Measurements from ENCODE around the gene SLC5A2.
"Not testable (repeated sequence)": the region's sequence is repeated elsewhere in the genome, so short reads cannot be mapped to it uniquely, and the experiment has no call there.

Gene SLC5A2

DNA sequence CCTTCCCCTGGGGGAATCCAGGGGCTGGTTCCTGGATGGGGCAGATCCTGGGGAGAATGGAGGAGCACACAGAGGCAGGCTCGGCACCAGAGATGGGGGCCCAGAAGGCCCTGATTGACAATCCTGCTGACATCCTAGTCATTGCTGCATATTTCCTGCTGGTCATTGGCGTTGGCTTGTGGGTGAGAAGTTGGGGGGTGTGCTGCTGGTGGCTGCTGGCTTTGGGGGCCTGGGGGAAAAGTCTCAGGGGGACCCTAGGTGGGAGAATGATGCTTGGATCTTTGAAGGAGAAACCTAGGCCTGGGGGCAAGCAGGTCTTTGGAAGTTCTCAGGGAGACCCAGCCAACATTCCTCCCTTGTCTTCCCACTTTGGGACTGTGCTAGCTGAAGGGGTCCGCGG is at the start of gene SLC5A2:
TSS of gene SLC5A2 (plus strand) at position 43 of the 400 bp plus-strand sequence. CDS start at position 57, 14 bp downstream.
- no peak for DNase-seq

DNA sequence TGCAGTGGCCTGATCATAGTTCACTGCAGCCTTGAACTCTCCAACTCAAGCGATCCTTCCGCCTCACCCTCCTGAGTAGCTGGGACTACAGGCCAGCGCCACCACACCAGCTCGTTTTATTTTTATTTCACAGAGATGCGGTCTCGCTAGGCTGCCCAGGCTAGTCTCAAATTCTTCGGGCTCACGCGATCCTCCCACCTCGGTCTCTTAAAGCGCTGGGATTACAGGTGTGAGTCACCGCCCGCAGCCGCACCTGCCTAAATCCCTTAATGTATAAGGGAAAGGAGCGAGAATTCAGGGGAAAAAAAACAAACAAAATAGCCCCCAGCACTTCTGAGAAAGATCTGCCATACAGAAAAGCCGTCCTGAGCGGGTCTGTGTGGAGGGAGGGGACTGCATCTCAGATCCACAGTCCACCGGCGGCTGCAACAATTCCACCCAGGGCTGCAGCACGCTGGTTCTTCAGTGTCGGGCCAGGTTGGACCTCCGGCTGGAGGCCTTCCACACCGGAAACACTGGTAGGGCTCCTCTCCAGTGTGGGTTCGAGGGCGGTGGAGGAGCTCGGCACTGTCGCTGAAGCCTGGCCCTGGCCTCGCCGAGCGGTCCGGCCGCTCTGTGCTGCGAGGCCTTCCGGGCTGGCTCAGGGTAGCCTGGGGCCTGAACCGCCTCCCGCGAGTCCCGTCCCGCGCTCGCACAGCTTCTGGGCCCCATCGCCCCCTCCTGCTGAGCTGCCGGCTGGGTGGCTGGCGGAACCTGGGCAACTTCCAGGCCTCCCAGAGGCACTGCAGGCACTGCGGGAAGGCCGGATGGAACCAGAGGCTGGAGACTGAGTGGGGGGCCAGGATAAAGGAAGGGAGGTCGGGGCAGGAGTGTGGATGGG is 47.3 kb upstream of the SLC5A2 start:
- no peak for DNase-seq

GRCh38 chr16:31436221-31437045 is 46.5 kb upstream of the SLC5A2 start:
- DNase-seq: no peak

DNA sequence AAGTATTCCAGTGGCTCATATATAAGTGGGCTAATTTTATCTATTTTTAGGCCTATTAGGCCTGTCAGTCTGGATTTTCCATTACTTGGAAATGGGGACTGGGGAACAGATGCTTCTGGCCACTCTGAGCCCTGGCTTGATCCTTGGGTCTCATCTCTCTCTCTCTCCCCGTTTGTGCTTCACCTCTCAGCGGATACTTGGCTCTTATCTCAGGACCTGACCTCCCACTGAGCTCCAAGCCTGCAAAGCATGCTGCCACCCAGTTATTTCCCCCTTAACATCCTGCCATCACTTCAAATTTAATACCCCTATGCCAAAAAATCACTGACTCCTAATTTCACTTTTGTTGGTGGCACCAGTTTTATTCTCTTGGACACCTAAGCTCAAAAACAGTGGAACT is 44.5 kb upstream of the SLC5A2 start:
- DNase-seq: no peak

DNA sequence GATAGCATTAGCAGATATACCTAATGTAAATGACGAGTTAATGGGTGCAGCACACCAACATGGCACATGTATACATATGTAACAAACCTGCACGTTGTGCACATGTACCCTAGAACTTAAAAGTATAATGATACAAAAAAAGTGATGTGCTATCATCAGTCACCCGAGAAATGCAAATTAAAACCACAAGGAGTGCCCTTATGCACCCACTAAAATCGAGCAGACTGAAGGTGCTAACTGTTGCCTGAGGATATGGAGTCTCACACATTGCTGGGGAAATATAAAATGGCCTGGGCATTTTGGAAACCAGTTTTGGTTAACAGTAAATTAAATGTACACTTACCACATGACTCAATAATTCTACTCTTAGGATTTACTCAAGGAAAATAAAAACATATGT is 43.9 kb upstream of the SLC5A2 start:
- DNase-seq: not testable (repeated sequence)

DNA sequence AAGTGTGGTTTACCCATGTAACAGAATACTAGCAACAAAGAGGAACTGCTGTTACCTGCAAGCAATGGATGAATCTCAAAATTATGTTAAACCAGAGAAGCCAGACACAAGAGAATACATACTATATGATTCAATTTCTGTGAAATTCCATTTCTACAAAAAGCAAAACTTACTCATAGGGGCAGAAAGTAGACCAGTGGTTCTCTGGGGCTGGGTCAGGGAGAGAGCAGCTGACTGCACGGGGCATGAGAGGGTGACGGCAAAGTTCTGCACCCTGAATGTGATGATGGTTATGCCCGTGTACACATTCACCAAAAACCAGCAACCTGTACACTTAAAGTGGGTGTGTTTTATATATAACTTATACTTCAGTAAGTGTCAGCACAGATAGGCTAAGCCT is 43.4 kb upstream of the SLC5A2 start:
- no peak for DNase-seq

- DNase-seq: no peak
These were observed 42.3 kb upstream of the SLC5A2 start for GRCh38 chr16:31440516-31441184.

GRCh38 chr16:31441956-31442355 is 41.0 kb upstream of the SLC5A2 start:
- DNase-seq: no peak

DNA sequence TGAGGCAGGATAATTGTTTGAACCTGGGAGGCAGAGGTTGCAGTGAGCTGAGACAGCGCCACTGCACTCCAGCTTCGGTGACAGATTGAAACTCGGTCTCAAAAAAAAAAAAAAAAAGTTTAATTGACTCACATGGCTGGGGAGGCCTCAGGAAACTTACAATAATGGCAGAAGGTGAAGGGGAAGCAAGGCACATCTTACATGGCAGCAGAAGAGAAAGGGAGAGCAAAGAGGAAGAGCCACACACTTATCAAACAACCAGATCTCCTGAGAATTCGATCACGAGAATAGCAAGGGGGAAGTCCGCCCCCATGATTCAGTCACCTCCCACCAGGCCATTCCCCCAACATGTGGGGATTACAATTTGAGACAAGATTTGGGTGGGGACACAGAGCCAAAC is 37.0 kb upstream of the SLC5A2 start:
- DNase-seq: not testable (repeated sequence)

- DNase-seq: no peak
These were observed 31.7 kb upstream of the SLC5A2 start for GRCh38 chr16:31451201-31451600.

GRCh38 chr16:31451681-31452351 is 31.1 kb upstream of the SLC5A2 start:
- DNase-seq: peak; percentile 83

- DNase-seq: no peak
These were observed 30.3 kb upstream of the SLC5A2 start for GRCh38 chr16:31452631-31453106.

DNA sequence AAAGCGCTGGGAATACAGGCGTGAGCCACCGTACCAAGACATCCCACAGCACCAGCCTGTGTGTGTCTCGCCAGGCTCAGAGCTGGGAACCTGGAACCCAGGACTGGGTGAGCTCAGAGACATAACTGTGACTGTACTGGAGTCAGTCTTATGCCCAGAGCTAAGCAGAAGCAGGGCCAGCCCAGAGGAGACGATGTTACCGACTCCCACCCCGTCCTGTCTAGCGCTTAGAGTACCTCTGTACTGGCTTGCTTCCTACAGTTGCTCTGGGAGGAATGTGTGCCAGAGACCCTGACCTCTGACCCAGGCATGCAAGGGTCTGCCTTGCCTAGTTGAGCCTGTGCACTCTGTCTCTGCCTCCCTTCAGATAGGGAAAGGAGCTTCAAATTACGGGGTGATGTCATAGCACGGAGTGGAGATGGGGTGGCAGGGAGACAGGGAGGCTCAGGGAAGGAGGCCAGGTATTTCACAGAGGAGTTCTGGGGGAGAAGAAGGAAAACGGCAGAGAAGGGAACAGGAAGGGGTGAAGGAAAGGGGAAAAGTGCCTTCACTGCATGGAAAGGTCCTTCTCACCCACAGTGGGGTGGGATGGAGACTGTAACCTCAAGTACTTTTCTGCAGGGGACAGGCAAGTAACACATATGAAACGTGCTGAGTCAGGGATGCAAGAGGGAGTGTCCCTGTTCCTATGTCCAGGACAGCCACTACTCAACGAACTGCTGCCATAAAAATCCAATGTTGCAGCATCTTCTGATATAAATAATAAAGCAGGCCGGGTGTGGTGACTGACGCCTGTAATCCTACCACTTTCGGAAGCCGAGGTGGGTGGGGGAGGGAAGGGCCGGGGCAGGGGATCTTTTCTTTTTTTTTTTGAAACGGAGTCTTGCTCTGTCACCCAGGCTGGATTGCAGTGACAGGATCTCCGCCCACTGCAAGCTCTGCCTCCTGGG is 29.4 kb upstream of the SLC5A2 start:
- peak; percentile 38 for DNase-seq

DNA sequence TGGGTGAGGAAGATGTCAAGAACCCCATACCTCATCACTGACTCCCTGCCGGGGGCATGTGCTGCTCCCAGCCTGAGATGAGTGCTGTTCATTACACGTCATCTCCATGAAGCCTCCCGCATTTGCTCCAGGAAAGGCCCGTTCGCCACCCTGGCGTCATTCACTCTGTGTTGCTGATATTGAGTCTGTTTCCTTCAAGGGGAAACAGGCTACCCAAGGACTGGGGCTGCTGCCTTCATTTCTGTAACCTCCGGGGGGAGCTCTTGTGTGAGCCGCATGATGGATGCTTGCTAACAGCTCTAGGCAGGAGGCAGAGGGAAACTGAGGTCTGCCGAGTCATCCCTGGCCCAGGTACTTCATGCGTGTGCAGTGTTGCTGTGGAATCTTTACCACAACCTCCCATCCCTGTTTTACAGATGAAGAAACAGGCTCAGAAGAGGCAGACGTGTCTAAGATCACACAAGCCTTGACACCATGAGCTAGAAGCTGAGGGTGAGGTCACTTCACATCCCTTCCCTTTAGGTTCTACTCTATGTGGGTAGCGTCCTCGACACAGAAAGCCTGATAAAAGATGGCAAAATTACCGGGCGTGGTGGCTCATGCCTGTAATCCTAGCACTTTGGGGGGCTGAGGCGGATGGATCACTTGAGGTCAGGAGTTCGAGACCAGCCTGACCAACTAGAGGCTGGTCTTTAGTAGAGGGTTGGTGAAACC is 27.2 kb upstream of the SLC5A2 start:
- DNase-seq: no peak

- no peak for DNase-seq
These were observed 25.9 kb upstream of the SLC5A2 start for GRCh38 chr16:31456988-31457360.

GRCh38 chr16:31458073-31458843 is 24.7 kb upstream of the SLC5A2 start:
- DNase-seq: peak; percentile 94

DNA sequence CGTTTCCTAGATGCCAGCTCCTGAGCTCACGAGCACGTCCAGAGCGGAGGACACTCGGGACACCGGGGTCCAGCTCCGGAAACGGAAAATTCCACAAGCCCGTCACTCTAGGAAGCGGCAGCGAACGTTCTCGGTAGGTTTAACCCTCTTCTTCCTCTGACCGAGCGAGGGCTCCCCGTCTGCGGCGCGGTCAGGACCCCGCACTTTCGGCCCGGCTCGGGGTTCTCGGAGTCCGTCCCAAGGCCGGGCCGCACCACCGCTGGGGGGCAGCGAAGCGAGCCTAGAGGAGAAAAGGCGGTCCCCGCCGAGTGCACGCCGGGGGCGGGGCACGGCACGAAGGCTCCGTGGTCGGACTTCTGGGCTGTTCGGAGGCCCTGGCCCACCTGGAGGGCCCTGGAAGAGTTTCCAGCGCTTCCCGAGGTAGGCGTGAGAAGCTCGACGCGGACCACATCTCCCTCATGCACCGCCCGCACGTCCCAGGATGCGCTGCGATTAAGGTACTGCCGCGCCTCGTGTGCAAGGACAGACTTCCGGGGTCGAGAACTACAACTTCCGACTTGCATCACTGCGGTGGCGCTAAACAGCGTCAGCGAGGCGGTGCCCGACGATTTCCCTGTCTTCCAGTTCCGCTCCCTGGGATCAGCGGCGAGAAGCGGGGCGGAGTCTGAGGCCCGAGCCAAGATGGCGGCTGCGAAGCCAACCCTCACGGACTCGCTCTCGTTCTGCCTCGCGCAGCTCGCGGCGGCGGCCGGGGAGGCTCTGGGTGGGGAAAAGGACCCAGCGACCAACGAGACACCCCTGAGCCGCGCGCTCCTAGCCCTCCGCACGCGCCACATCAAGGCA is 23.9 kb upstream of the SLC5A2 start, which contains the start of gene ARMC5:
TSS of gene ARMC5 (plus strand) at position 658 of the 843 bp plus-strand sequence. CDS start at position 682, 24 bp downstream.
- DNase-seq: peak; percentile 99

DNA sequence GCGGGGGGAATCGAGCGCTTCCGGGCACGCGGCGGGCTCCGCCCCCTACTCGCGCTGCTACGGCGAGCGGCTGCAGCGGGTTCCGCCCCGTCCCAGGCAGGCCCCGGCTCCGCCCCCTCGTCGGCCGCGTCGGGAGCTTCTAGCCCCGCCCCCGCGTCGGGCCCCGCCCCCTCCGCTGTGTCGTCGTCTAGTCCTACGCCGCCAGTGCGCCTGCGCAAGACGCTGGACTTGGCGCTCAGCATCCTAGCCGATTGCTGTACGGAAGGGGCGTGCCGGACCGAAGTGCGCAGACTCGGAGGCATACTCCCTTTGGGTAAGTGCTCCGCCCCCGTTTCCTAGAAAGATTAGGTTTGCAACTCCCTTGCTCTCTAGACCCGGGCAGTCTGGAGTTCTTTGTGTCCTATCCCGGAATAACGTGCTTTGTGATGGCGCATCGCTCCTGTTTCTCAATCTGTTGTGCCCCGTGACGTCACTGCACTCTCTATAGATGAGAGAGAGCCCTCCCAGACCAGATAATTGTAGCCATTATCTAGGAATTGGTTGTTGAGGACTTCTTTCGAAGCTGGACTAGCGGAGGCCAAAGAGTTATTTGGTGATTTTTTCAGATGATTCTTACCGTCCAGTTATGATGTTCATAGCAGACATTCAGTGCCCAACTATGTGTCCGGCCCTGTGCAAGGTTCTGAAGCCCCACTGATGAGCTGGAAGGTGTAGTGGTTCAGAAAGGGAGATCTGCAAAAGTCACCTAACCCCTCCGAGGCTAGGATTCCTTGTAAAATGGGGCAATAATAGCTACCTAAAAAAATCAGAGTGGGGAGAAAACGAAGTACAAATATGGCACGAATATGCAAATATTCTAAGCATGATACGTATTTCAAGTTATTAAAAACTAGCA is 23.0 kb upstream of the SLC5A2 start:
- DNase-seq: peak; percentile 100

All from RPMI8226 (cell line).